T-helper 1 cell treated with Interleukin-12 subunit alpha and Interleukin-12 subunit beta and Interleukin-4 antibody, amounts not matched to agents 30 ng/mL and 1 ng/mL, for 36 hours (primary cell): Measurements from ENCODE around the gene KLHL10. TPM values are rescaled to one million over a fixed set of nuclear protein-coding genes. Genes with fewer than 3 reads are reported as not detected.

Source experiments
- intact Hi-C: fragments of 100-400 bp; cut with micrococcal nuclease; formaldehyde crosslinking; loops from one replicate; pipeline ENCODE4 v1.15.1; 2024
- total RNA-seq: library from RNA; stranded (reverse); gene quantifications from 2 replicates; pipeline ENCODE4 v1.2.3, GENCODE V29; 2022

KLHL10 gene
- total RNA-seq, 1 donor from 2014 or later: not detected

GRCh38 chr17:41891135-41892020 lies 53.8 kb downstream of the KLHL10 start:
- intact Hi-C loops: no loop called here

DNA sequence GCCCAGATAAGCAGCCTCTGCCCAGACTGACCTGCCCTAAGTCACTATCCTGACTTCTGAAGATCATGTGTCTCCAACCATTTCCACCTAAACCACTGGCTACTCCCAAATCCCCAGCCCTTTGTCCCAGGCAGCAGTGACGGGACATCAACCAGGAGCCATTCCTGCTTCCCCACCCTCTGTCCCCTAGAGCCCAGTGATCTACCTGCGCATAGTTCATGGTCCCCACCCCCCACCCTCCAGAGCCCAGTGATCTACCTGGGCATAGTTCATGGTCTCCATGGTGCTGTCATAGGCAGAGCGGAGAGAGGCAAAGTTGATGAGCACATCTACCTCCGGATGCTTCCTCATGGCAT lies 54.4 kb downstream of the KLHL10 start:
- intact Hi-C loops: no loop called here

DNA sequence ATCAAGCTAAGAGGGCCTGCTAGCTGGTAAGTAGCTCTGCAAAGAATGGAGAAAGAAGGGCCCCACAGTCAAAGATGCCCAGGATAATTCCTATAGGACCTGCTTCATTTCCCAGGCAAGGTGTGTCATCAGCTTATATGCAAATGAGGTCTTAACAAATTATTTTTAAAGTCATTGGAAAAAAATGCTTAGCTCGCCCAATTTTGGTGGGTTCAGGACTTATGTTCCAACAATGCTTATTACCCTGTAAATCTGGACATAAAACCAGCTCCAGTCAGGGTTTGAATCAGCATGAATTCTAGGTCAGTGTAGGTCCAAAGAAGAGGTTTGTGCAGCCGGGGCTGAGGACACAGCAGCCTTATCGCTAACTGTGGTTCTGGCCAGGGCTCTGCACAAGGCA lies 55.8 kb downstream of the KLHL10 start:
- intact Hi-C loops: no loop called here

DNA sequence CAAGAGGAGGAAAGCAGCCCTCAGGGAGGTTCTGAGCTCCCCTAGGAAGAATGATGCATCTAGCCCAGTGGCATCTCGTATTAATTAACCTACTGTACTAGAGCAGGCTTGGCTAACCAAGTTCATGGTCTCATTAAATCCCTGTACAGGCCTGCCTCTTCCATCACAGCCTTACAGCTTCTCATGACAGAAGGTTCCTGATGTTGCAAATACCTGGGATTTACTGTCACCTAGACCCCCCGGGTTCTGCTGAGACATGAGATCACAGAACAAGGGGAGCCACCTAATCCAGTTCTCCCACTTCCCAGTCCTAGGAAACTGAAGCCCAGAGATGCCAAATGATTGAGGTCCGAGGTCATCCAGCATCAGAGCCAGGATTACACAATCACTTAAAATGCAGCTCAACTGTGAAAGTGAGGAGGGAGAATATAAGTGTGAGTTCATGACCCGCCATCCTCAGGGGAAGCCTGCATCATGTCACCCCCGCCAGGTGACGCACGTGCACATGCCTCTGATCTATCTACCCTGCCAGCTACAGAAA lies 57.2 kb downstream of the KLHL10 start:
- intact Hi-C loops: no loop called here

DNA sequence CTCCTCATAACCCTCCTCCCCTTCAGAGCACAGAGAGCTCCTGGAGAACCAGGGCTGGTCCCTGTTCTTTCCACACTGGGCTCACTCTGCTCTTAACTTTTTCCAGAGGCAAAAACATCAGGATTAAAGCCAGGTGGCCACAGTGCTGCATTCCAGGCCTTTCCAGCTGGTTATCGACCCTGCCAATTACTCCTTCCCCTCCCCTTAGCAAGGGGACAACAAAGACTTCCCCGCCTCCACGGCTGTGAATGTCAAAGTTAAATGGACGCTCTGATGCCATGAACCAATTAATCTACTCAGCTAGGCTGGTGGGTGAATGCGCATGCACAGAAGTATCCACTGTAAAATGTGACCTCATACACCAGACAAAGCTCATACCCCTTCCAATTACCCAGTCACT lies 58.0 kb downstream of the KLHL10 start:
- intact Hi-C loops: no loop called here

- intact Hi-C loops: no loop called here
Measured at GRCh38 chr17:41896726-41897125, 59.1 kb downstream of the KLHL10 start.

Other genes starting within 250 kb of the KLHL10 start
- gene KRT16, start 225.1 kb upstream of the KLHL10 start, total RNA-seq: not detected in 2 replicates
- 0.54 and 0.59 TPM in 2 replicates for gene KRT17, start 213.2 kb upstream of the KLHL10 start, total RNA-seq
- 833 and 842 TPM in 2 replicates for gene EIF1, start 148.9 kb upstream of the KLHL10 start, total RNA-seq
- not detected in 2 replicates for gene GAST, start 125.5 kb upstream of the KLHL10 start, total RNA-seq
- 0.05 TPM in 2 replicates for gene HAP1, start 103.2 kb upstream of the KLHL10 start, total RNA-seq
- 0.10 and 0.20 TPM in 2 replicates for gene JUP, start 51.1 kb upstream of the KLHL10 start, total RNA-seq
- 3.4 TPM in 2 replicates for gene P3H4, start 25.9 kb upstream of the KLHL10 start, total RNA-seq
- gene FKBP10, start 24.8 kb upstream of the KLHL10 start, total RNA-seq: 0.51 TPM in 1 of 2 replicates, not detected in the other
- 24.3 and 24.9 TPM in 2 replicates for gene NT5C3B, start 1.6 kb upstream of the KLHL10 start, total RNA-seq
- gene KLHL11, start 27.6 kb downstream of the KLHL10 start, total RNA-seq: 15.5 TPM in 2 replicates
- 159 and 165 TPM in 2 replicates for gene ACLY, start 81.1 kb downstream of the KLHL10 start, total RNA-seq
- gene ODAD4, start 92.8 kb downstream of the KLHL10 start, total RNA-seq: 0.47 and 0.49 TPM in 2 replicates
- 98.4 and 99.3 TPM in 2 replicates for gene CNP, start 129.0 kb downstream of the KLHL10 start, total RNA-seq
- gene DNAJC7, start 179.6 kb downstream of the KLHL10 start, total RNA-seq: 103 and 119 TPM in 2 replicates
- 29.1 and 29.4 TPM in 2 replicates for gene NKIRAS2, start 182.3 kb downstream of the KLHL10 start, total RNA-seq
- 0.10 TPM in 2 replicates for gene C17orf113, start 212.8 kb downstream of the KLHL10 start, total RNA-seq